Hepatocyte (in vitro differentiated cells): ENCODE results near the gene PRXL2B. TPM values are rescaled to one million over a fixed set of nuclear protein-coding genes. Genes with fewer than 3 reads are reported as not detected.

Experiments used
- DNase-seq: peaks from one replicate; pipeline ENCODE4 v3.0.0-alpha.2; 2016; ENCODE audit warnings: low spot score
- H2AFZ ChIP-seq: fragments of 200-600 bp; sonication (generic); 2 replicates; pipeline ENCODE4 v1.6.0; 2016; ENCODE audit warnings: antibody characterized with exemption, mild to moderate bottlenecking
- H3K27ac ChIP-seq: fragments of 200-600 bp; sonication (generic); 2 replicates; pipeline ENCODE4 v1.5.1; 2016; ENCODE audit warnings: mild to moderate bottlenecking
- H3K27me3 ChIP-seq: fragments of 200-600 bp; sonication (generic); 2 replicates; pipeline ENCODE4 v1.6.1; 2016
- H3K36me3 ChIP-seq: fragments of 200-600 bp; sonication (generic); replicated peaks from 2 replicates; pipeline ENCODE4 v1.5.1; 2016; ENCODE audit warnings: low read depth; ENCODE audit not compliant: insufficient read depth
- H3K4me1 ChIP-seq: fragments of 200-600 bp; sonication (generic); 2 replicates; pipeline ENCODE4 v1.5.1; 2016; ENCODE audit warnings: mild to moderate bottlenecking, moderate library complexity; ENCODE audit not compliant: insufficient read depth
- H3K4me2 ChIP-seq: fragments of 200-600 bp; sonication (generic); 2 replicates; pipeline ENCODE4 v1.6.0; 2016
- H3K4me3 ChIP-seq: fragments of 200-600 bp; sonication (generic); 2 replicates; pipeline ENCODE4 v1.5.1; 2016; ENCODE audit warnings: mild to moderate bottlenecking
- H3K79me2 ChIP-seq: fragments of 200-600 bp; sonication (generic); 2 replicates; pipeline ENCODE4 v1.6.0; 2017; ENCODE audit warnings: mild to moderate bottlenecking
- H3K9me2 ChIP-seq: fragments of 200-600 bp; sonication (generic); replicated peaks from 2 replicates; pipeline ENCODE4 v1.6.0; 2017; ENCODE audit warnings: mild to moderate bottlenecking; ENCODE audit not compliant: insufficient read depth
- H3K9me3 ChIP-seq: fragments of 200-600 bp; sonication (generic); 2 replicates; pipeline ENCODE4 v1.5.1; 2016; ENCODE audit warnings: low read depth, mild to moderate bottlenecking
- H4K20me1 ChIP-seq: fragments of 200-600 bp; sonication (generic); 2 replicates; pipeline ENCODE4 v1.6.0; 2016; ENCODE audit warnings: mild to moderate bottlenecking; ENCODE audit not compliant: insufficient read depth, poor library complexity, severe bottlenecking
- EZH2 ChIP-seq: fragments of 200-600 bp; sonication (generic); IDR thresholded peaks from 2 replicates; pipeline ENCODE4 v1.6.1; 2016; ENCODE audit warnings: antibody characterized with exemption, mild to moderate bottlenecking, borderline replicate concordance
- EZH2phosphoT487 ChIP-seq: fragments of 200-600 bp; sonication (generic); IDR thresholded peaks from one replicate; pipeline ENCODE4 v1.6.1; 2018; ENCODE audit warnings: antibody characterized with exemption, mild to moderate bottlenecking, low read depth, moderate library complexity; ENCODE audit not compliant: unreplicated experiment, severe bottlenecking
- WGBS: methylation state at CpG from one replicate; pipeline ENCODE4 v1.1.6; 2016; ENCODE audit warnings: low lambda C conversion rate; ENCODE audit errors: missing lambda C conversion rate; 5-methylcytosine and 5-hydroxymethylcytosine counted together
- polyA plus RNA-seq: library from polyadenylated mRNA; unstranded; fragments of >200 nt; fragmentation: Nextera tagmentation; extraction: Ambion mirVana; gene quantifications from 2 replicates; pipeline ENCODE4 v1.2.1, GENCODE V29; 2016
- total RNA-seq: library from RNA; depleted of rRNA; stranded (reverse); fragments of >200 nt; gene quantifications from 2 replicates; pipeline ENCODE4 v1.2.3, GENCODE V29; 2014
- TF ChIP-seq, protein P1 (sequence below): fragments of 200-600 bp; sonication (generic); IDR thresholded peaks from 2 replicates; pipeline ENCODE4 v1.5.1; 2016; ENCODE audit warnings: antibody characterized with exemption, mild to moderate bottlenecking; ENCODE audit not compliant: poor library complexity

PRXL2B gene
- total and polyA plus RNA-seq, 2 experiments from 2014 or later, result 36.7 to 41.4 TPM

DNA sequence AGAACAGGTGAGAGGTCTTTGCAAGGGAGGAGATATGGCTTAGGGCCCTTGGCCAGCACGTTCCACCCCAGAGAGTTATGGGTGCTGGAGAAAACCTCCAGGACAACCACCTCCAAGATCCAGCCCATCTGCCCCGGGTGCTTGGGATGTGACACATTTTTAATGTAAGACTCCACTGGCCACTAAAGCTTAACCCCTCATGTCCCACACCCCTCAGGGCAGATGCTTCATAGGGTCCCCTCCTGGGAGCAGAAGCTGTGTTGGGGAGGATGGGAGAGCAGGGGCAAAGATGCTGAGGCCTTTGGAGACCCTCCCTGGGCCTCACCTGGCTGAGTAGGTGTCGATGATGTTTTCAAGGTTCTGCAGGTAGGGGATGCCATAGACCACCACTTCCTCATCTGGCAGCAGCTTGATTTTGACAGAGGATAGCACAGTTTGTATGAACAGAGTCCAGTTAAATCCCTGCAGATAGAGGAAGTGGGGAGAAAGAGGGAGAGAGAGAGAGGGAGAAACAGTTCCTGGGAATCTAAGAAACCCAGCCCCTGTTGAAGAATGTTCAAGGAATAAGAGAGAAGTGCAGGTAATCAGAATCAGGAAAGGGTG, 11.9 kb downstream of the PRXL2B start:
- no peak for TF ChIP-seq EZH2phosphoT487
- TF ChIP-seq EZH2, result no peak
- TF ChIP-seq, protein P1, sequence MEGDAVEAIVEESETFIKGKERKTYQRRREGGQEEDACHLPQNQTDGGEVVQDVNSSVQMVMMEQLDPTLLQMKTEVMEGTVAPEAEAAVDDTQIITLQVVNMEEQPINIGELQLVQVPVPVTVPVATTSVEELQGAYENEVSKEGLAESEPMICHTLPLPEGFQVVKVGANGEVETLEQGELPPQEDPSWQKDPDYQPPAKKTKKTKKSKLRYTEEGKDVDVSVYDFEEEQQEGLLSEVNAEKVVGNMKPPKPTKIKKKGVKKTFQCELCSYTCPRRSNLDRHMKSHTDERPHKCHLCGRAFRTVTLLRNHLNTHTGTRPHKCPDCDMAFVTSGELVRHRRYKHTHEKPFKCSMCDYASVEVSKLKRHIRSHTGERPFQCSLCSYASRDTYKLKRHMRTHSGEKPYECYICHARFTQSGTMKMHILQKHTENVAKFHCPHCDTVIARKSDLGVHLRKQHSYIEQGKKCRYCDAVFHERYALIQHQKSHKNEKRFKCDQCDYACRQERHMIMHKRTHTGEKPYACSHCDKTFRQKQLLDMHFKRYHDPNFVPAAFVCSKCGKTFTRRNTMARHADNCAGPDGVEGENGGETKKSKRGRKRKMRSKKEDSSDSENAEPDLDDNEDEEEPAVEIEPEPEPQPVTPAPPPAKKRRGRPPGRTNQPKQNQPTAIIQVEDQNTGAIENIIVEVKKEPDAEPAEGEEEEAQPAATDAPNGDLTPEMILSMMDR, result no peak
- Histone ChIP-seq H3K9me2 (no peaks in the 10 kb centered on the region), H3K27ac (no peak overlapping the region), H3K4me3 (no peak overlapping the region), H3K36me3 (no peaks in the 10 kb centered on the region), H4K20me1 (no peaks in the 10 kb centered on the region), H3K4me2 (no peak overlapping the region), H3K79me2 (no peaks in the 10 kb centered on the region), H3K9me3 (no peaks in the 10 kb centered on the region), H2AFZ (no peak overlapping the region), H3K27me3 (no peaks in the 10 kb centered on the region), H3K4me1 (no peaks in the 10 kb centered on the region)
- WGBS, result 77% methylated on average over 3 of the region's 3 CpGs
- DNase-seq, result no peak

DNA sequence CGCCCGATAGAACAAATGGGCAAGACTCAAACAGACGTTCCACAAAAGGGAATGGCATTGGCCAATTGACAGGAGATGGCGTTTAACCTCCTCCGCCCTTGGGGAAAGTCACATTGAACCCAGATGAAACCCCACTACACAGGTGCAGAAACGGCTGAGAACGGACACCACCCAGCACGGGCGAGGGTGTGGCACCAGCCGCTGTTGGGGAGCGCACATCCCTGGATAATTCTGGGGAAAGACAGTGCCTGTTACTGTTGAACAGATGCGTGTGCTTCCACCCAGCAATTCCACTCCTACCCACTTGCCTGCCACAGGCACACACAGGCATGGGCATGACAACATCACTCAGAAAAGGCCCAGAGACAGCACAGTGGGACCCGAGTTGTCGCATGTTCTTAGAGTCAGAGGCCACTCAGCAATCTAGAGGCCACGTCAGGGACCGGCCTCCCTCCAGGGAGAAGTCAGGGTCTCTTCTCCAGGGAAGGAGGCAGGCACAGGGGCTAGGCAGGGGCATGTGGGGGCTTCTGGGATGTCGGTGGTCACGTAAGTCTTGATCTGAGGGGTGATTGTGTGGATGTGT, 15.2 kb downstream of the PRXL2B start:
- no peaks in the 10 kb centered on the region for H3K27me3 ChIP-seq
- no peak overlapping the region for H3K27ac ChIP-seq
- H3K4me1 ChIP-seq, result no peaks in the 10 kb centered on the region
- H3K9me3 ChIP-seq, result no peaks in the 10 kb centered on the region
- TF ChIP-seq, protein P1, result no peak
- no peak for TF ChIP-seq EZH2
- no peak overlapping the region for H2AFZ ChIP-seq
- H3K4me2 ChIP-seq, result no peak overlapping the region
- H4K20me1 ChIP-seq, result no peaks in the 10 kb centered on the region
- no peak overlapping the region for H3K4me3 ChIP-seq
- 79% methylated on average over 18 of the region's 18 CpGs for WGBS
- H3K9me2 ChIP-seq, result no peaks in the 10 kb centered on the region
- no peaks in the 10 kb centered on the region for H3K36me3 ChIP-seq
- no peak for DNase-seq
- no peaks in the 10 kb centered on the region for H3K79me2 ChIP-seq

DNA sequence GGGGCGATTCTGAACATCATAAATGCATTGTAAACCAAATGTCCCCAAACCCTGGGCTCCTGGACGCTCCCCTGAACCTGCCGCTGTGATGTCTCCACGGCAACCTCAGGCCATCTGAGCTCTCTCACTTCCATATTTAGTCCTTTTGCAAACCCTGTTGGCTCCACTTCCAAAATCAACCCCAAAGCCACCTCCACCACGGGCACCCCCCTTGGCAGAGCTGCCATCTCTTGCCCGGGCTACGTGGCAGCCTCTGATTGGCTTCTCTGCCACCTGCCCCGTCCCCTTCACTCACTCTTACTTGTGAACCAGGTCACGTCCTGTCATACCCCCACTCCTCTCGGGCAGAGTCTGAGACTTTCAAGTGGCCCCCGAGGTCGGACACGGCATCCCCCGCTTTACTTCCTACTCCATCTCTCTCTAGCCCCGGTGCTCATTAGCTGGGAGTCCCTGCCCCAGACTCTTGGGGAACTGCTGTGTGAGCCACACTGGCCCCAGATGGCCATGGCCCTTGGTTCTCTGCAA, 15.8 kb downstream of the PRXL2B start:
- no peaks in the 10 kb centered on the region for H3K27me3 ChIP-seq
- H3K9me3 ChIP-seq, result no peaks in the 10 kb centered on the region
- 88% methylated on average over 15 of the region's 15 CpGs for WGBS
- H3K4me2 ChIP-seq, result no peak overlapping the region
- H3K4me3 ChIP-seq, result no peak overlapping the region
- no peaks in the 10 kb centered on the region for H4K20me1 ChIP-seq
- H3K79me2 ChIP-seq, result no peaks in the 10 kb centered on the region
- H2AFZ ChIP-seq, result no peak overlapping the region
- H3K9me2 ChIP-seq, result no peaks in the 10 kb centered on the region
- H3K27ac ChIP-seq, result no peak overlapping the region
- DNase-seq, result no peak
- TF ChIP-seq EZH2 (no peak), EZH2phosphoT487 (no peak)
- TF ChIP-seq, protein P1, result no peak
- H3K36me3 ChIP-seq, result no peaks in the 10 kb centered on the region
- no peaks in the 10 kb centered on the region for H3K4me1 ChIP-seq
